Caco-2 (cell line): ENCODE measurements around the gene BLZF1. TPM values are rescaled to one million over a fixed set of nuclear protein-coding genes. Genes with fewer than 3 reads are reported as not detected.

Source experiments
- BruUV-seq: library from RNA; stranded (reverse); fragments of 400-500 nt; replicated peaks from 2 replicates; lab custom pipeline; 2021; lab: Mats Ljungman, UMichigan
- CTCF ChIA-PET: fragments of 300-600 bp; sonication (Branson Sonifier 250); formaldehyde crosslinking; loops from one replicate; lab custom pipeline; 2022; ENCODE audit warnings: antibody characterized with exemption; lab: Charles Lee
- POLR2A ChIA-PET: fragments of 300-600 bp; sonication (Branson Sonifier 250); formaldehyde crosslinking; loops from one replicate; lab custom pipeline; 2022; ENCODE audit warnings: antibody characterized with exemption; lab: Charles Lee
- DNase-seq, 2 experiments: peaks; one replicate each; pipeline versions ENCODE4 v3.0.0 to v3.0.0-alpha.2; 2020 to 2022
- H3K27me3 ChIP-seq: replicated peaks from 2 replicates; pipeline ENCODE4 v1.6.0; 2011; ENCODE audit warnings: low read length; ENCODE audit not compliant: control insufficient read depth, insufficient read depth
- H3K36me3 ChIP-seq: 2 replicates; pipeline ENCODE4 v1.5.1; 2011; ENCODE audit warnings: low read length; ENCODE audit not compliant: control insufficient read depth, insufficient read depth
- H3K4me1 ChIP-seq: fragments of 250-450 bp; sonication (Bioruptor Pico); 2 replicates; pipeline ENCODE4 v1.5.1; 2020; ENCODE audit warnings: mild to moderate bottlenecking
- H3K4me3 ChIP-seq: 2 replicates; pipeline ENCODE4 v1.5.1; 2011; ENCODE audit warnings: low read depth, mild to moderate bottlenecking, control low read depth, low read length
- H3K9me3 ChIP-seq: fragments of 250-450 bp; sonication (Bioruptor Pico); 2 replicates; pipeline ENCODE4 v1.5.1; 2020; ENCODE audit warnings: mild to moderate bottlenecking, moderate library complexity
- H3K27ac Mint-ChIP-seq: one replicate; pipeline ENCODE4 v1.8.0; 2022; ENCODE audit warnings: mixed read lengths; ENCODE audit not compliant: unreplicated experiment
- H3K27me3 Mint-ChIP-seq: one replicate; pipeline ENCODE4 v1.8.0; 2022; ENCODE audit warnings: mixed read lengths; ENCODE audit not compliant: insufficient read depth, unreplicated experiment
- H3K36me3 Mint-ChIP-seq: one replicate; pipeline ENCODE4 v1.8.0; 2022; ENCODE audit warnings: mild to moderate bottlenecking, mixed read lengths; ENCODE audit not compliant: insufficient read depth, unreplicated experiment
- H3K4me1 Mint-ChIP-seq: one replicate; pipeline ENCODE4 v1.8.0; 2022; ENCODE audit warnings: low read depth, mixed read lengths; ENCODE audit not compliant: unreplicated experiment
- H3K4me3 Mint-ChIP-seq: one replicate; pipeline ENCODE4 v1.8.0; 2022; ENCODE audit warnings: mild to moderate bottlenecking, moderate library complexity, mixed read lengths; ENCODE audit not compliant: unreplicated experiment
- H3K9me3 Mint-ChIP-seq: one replicate; pipeline ENCODE4 v1.8.0; 2022; ENCODE audit warnings: mixed read lengths; ENCODE audit not compliant: unreplicated experiment
- intact Hi-C: fragments of 100-400 bp; cut with micrococcal nuclease; formaldehyde crosslinking; loops from one replicate; pipeline ENCODE4 v1.10.0; 2022; ENCODE audit not compliant: unreplicated experiment
- total RNA-seq: library from RNA; stranded (reverse); gene quantifications from 2 replicates; pipeline ENCODE4 v1.2.3, GENCODE V29; 2022
- TF ChIP-seq, protein P1 (sequence below), 2 experiments: fragments of 200-600 bp in 1 of 2; IDR thresholded peaks; 1 replicate in 1 of 2; 2 replicates in 1 of 2; pipeline versions ENCODE4 v1.5.1 to v1.8.0; 2011 to 2022; ENCODE audit warnings: antibody characterized with exemption in 1 of 2, control low read depth in 1 of 2, inconsistent platforms in 1 of 2, low read depth in 1 of 2, low read length in 1 of 2, mild to moderate bottlenecking in 1 of 2, moderate library complexity in 1 of 2; ENCODE audit not compliant: insufficient read depth in 1 of 2, severe bottlenecking in 1 of 2, unreplicated experiment in 1 of 2

Gene BLZF1
- total RNA-seq, 1 experiment from 2014 or later = 23.5 TPM

- ChIA-PET CTCF (interaction anchor here (0.6 kb wide), 1 partner anchor 16 kb away, joined by 3 read pairs; no protein-coding TSS in a partner anchor), POLR2A (no interaction called here)
- H3K27me3 ChIP-seq = no peaks in the 10 kb centered on the region
- H3K27ac Mint-ChIP-seq = no peak overlapping the region
- intact Hi-C loops = no loop called here
- no peak overlapping the region for H3K4me3 ChIP-seq
- H3K36me3 ChIP-seq = no peaks in the 10 kb centered on the region
- TF ChIP-seq, protein P1, sequence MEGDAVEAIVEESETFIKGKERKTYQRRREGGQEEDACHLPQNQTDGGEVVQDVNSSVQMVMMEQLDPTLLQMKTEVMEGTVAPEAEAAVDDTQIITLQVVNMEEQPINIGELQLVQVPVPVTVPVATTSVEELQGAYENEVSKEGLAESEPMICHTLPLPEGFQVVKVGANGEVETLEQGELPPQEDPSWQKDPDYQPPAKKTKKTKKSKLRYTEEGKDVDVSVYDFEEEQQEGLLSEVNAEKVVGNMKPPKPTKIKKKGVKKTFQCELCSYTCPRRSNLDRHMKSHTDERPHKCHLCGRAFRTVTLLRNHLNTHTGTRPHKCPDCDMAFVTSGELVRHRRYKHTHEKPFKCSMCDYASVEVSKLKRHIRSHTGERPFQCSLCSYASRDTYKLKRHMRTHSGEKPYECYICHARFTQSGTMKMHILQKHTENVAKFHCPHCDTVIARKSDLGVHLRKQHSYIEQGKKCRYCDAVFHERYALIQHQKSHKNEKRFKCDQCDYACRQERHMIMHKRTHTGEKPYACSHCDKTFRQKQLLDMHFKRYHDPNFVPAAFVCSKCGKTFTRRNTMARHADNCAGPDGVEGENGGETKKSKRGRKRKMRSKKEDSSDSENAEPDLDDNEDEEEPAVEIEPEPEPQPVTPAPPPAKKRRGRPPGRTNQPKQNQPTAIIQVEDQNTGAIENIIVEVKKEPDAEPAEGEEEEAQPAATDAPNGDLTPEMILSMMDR (IDR thresholded peaks at IDR 0.05; ENCODE audit: insufficient read depth in 1 of 2, low read depth in 1 of 2, low read length in 1 of 2, severe bottlenecking in 1 of 2, unreplicated experiment in 1 of 2) = no peak
- no peak overlapping the region for H3K4me3 Mint-ChIP-seq
- no peaks in the 10 kb centered on the region for H3K9me3 ChIP-seq
- H3K9me3 Mint-ChIP-seq = no peaks in the 10 kb centered on the region
- no peak for DNase-seq
- H3K36me3 Mint-ChIP-seq = no peaks in the 10 kb centered on the region
- no peaks in the 10 kb centered on the region for H3K27me3 Mint-ChIP-seq
- H3K4me1 ChIP-seq = no peaks in the 10 kb centered on the region
- BruUV-seq = no TSS peak
- peaks cover 6% of the 10 kb centered on the region for H3K4me1 Mint-ChIP-seq
Observed at GRCh38 chr1:169363046-169363730, 4.8 kb upstream of the BLZF1 start.

DNA sequence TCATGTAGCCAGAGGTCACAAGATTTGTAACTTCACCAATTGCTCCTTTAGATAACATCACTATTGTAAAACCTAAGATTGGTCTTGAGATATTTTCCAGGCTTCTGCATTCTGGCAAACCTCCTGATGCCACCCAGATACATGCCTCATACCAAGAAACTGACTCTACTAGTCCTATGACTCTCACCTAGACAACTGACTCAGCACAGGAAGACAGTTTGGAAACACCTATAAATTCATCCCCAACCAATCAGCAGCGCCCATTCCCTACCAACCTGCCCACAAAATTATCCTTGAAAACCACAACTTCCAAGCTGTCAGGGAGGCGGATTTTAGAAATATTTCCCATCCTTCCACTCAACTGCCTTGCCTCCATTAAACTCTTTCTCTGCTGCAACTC lies 3.0 kb upstream of the BLZF1 start:
- TF ChIP-seq, protein P1 (IDR thresholded peaks at IDR 0.05; ENCODE audit: insufficient read depth in 1 of 2, low read depth in 1 of 2, low read length in 1 of 2, severe bottlenecking in 1 of 2, unreplicated experiment in 1 of 2) = no peak
- peaks cover 6% of the 10 kb centered on the region for H3K4me1 Mint-ChIP-seq
- H3K4me3 ChIP-seq = no peak overlapping the region
- H3K4me3 Mint-ChIP-seq = no peak overlapping the region
- no peaks in the 10 kb centered on the region for H3K36me3 ChIP-seq
- no peaks in the 10 kb centered on the region for H3K36me3 Mint-ChIP-seq
- no TSS peak for BruUV-seq
- no peaks in the 10 kb centered on the region for H3K4me1 ChIP-seq
- no peaks in the 10 kb centered on the region for H3K9me3 ChIP-seq
- DNase-seq = no peak
- no peaks in the 10 kb centered on the region for H3K27me3 Mint-ChIP-seq
- no peaks in the 10 kb centered on the region for H3K27me3 ChIP-seq
- ChIA-PET CTCF (no interaction called here), POLR2A (no interaction called here)
- no peaks in the 10 kb centered on the region for H3K9me3 Mint-ChIP-seq
- intact Hi-C loops = loop anchor here (5.0 kb wide), 1 partner anchor 182 kb away; no protein-coding TSS in a partner anchor
- H3K27ac Mint-ChIP-seq = no peak overlapping the region

- no peak overlapping the region for H3K27ac Mint-ChIP-seq
- no peaks in the 10 kb centered on the region for H3K4me1 Mint-ChIP-seq
- no peak for DNase-seq
- Histone ChIP-seq H3K4me3 (peak overlapping the region; percentile 72), H3K4me1 (no peaks in the 10 kb centered on the region), H3K9me3 (no peaks in the 10 kb centered on the region), H3K27me3 (no peaks in the 10 kb centered on the region), H3K36me3 (no peaks in the 10 kb centered on the region)
- H3K36me3 Mint-ChIP-seq = peaks cover 6% of the 10 kb centered on the region
- BruUV-seq = TSS peak; percentile 64
- TF ChIP-seq, protein P1 (IDR thresholded peaks at IDR 0.05; ENCODE audit: insufficient read depth in 1 of 2, low read depth in 1 of 2, low read length in 1 of 2, severe bottlenecking in 1 of 2, unreplicated experiment in 1 of 2) = no peak
- CTCF ChIA-PET = interaction anchor here (0.9 to 1.6 kb wide), 2 partner anchors 19 to 142 kb away, joined by 3 to 6 read pairs; no protein-coding TSS in a partner anchor
- POLR2A ChIA-PET = interaction anchor here (0.6 kb wide), 1 partner anchor 26 kb away, joined by 3 read pairs; no protein-coding TSS in a partner anchor
- H3K9me3 Mint-ChIP-seq = no peaks in the 10 kb centered on the region
- no peak overlapping the region for H3K4me3 Mint-ChIP-seq
- no peaks in the 10 kb centered on the region for H3K27me3 Mint-ChIP-seq
- intact Hi-C loops = loop anchor here (5.0 kb wide), 1 partner anchor 180 kb away; no protein-coding TSS in a partner anchor
Observed at GRCh38 chr1:169367096-169367685, 804 bp upstream of the BLZF1 start.
